Endothelial cell of umbilical vein (primary cell): ENCODE results near the gene A3GALT2. TPM values are rescaled to one million over a fixed set of nuclear protein-coding genes. Genes with fewer than 3 reads are reported as not detected.

Source experiments
- BruUV-seq: library from RNA; stranded (reverse); fragments of 400-500 nt; replicated peaks from 2 replicates; lab custom pipeline; 2021; lab: Mats Ljungman, UMichigan
- CTCF ChIA-PET: fragments of 300-600, 350-600 bp; sonication (Branson Sonifier 250); formaldehyde crosslinking; loops from one replicate; lab custom pipeline; 2021; ENCODE audit warnings: antibody characterized with exemption, inconsistent platforms; lab: Charles Lee
- POLR2A ChIA-PET: fragments of 300-600, 350-600 bp; sonication (Branson Sonifier 250); formaldehyde crosslinking; loops from one replicate; lab custom pipeline; 2021; ENCODE audit warnings: antibody characterized with exemption, inconsistent platforms; lab: Charles Lee
- DNase-seq: peaks from one replicate; pipeline ENCODE4 v3.0.0-alpha.2; 2011; ENCODE audit warnings: low read depth, low spot score
- FAIRE-seq: peaks from 2 replicates; lab custom pipeline; 2011; peaks lifted over from hg19 to GRCh38; lab: Jason Lieb, UNC
- H2AFZ ChIP-seq: 2 replicates; pipeline ENCODE4 v1.6.0; 2012; ENCODE audit warnings: low read depth, low read length, control low read depth, inconsistent platforms
- H3K27ac ChIP-seq: 2 replicates; pipeline ENCODE4 v1.5.1; 2011; ENCODE audit warnings: low read depth, mild to moderate bottlenecking, control low read depth, low read length, moderate library complexity; ENCODE audit not compliant: insufficient read depth
- H3K27me3 ChIP-seq, 2 experiments: 2 replicates each; pipeline versions ENCODE4 v1.6.0 to v1.6.1; 2011; ENCODE audit warnings: low read length in 2 of 2, mixed read lengths in 1 of 2; ENCODE audit not compliant: control insufficient read depth in 2 of 2, insufficient read depth in 2 of 2
- H3K36me3 ChIP-seq, 2 experiments: 2 replicates in 1 of 2; 3 replicates in 1 of 2; pipeline ENCODE4 v1.5.1; 2011; ENCODE audit warnings: low read length in 2 of 2, mild to moderate bottlenecking in 1 of 2, moderate library complexity in 1 of 2; ENCODE audit not compliant: control insufficient read depth in 2 of 2, insufficient read depth in 2 of 2; ENCODE audit errors: extremely low read depth in 1 of 2
- H3K4me1 ChIP-seq: 3 replicates; pipeline ENCODE4 v1.5.1; 2011; ENCODE audit warnings: mild to moderate bottlenecking, low read length; ENCODE audit not compliant: control insufficient read depth, insufficient read depth; ENCODE audit errors: extremely low read depth
- H3K4me2 ChIP-seq: 2 replicates; pipeline ENCODE4 v1.6.1; 2011; ENCODE audit warnings: low read length, control low read depth, mixed read lengths; ENCODE audit not compliant: insufficient read depth
- H3K4me3 ChIP-seq, 3 experiments: fragments of 200-600 bp in 1 of 3; sonication (generic), shearing (Covaris generic) in 1 of 3; replicated peaks in 1 of 3; 2 replicates each; pipeline ENCODE4 v1.5.1; 2011 to 2016; ENCODE audit warnings: control low read depth in 3 of 3, low read length in 3 of 3, mild to moderate bottlenecking in 2 of 3, inconsistent platforms in 1 of 3, low read depth in 1 of 3, moderate library complexity in 1 of 3; ENCODE audit not compliant: insufficient read depth in 1 of 3
- H3K79me2 ChIP-seq: 2 replicates; pipeline ENCODE4 v1.6.0; 2012; ENCODE audit warnings: low read length, inconsistent platforms; ENCODE audit not compliant: control insufficient read depth, insufficient read depth
- H3K9ac ChIP-seq: replicated peaks from 2 replicates; pipeline ENCODE3; 2011; ENCODE audit warnings: low read length, control low read depth; ENCODE audit not compliant: insufficient read depth; ENCODE audit errors: extremely low read depth
- H3K9me1 ChIP-seq: replicated peaks from 3 replicates; pipeline ENCODE4 v1.6.0; 2011; ENCODE audit warnings: mild to moderate bottlenecking, low read length; ENCODE audit not compliant: control insufficient read depth, insufficient read depth; ENCODE audit errors: extremely low read depth
- H3K9me3 ChIP-seq: replicated peaks from 2 replicates; pipeline ENCODE4 v1.5.1; 2012; ENCODE audit warnings: low read length, inconsistent platforms; ENCODE audit not compliant: control insufficient read depth, insufficient read depth
- H4K20me1 ChIP-seq: replicated peaks from 2 replicates; pipeline ENCODE3; 2011; ENCODE audit warnings: mild to moderate bottlenecking, low read length; ENCODE audit not compliant: control insufficient read depth, insufficient read depth; ENCODE audit errors: extremely low read depth
- CTCF ChIP-seq, 2 donors: IDR thresholded peaks; 1 replicate in 1 of 2; 2 replicates in 1 of 2; pipeline ENCODE4 v1.5.1; 2011; ENCODE audit warnings: low read length in 2 of 2, mild to moderate bottlenecking in 2 of 2, moderate library complexity in 2 of 2, control low read depth in 1 of 2, inconsistent platforms in 1 of 2, low read depth in 1 of 2; ENCODE audit not compliant: insufficient read depth in 1 of 2; ENCODE audit errors: extremely low read depth in 1 of 2
- EZH2 ChIP-seq: IDR thresholded peaks from 2 replicates; pipeline ENCODE4 v1.6.1; 2012; ENCODE audit warnings: borderline replicate concordance, low read depth, mild to moderate bottlenecking, moderate library complexity, low read length, inconsistent platforms; ENCODE audit not compliant: severe bottlenecking
- FOS ChIP-seq: IDR thresholded peaks from 2 replicates; pipeline ENCODE4 v1.6.1; 2011; ENCODE audit warnings: mild to moderate bottlenecking, low read length, moderate library complexity, borderline replicate concordance; ENCODE audit not compliant: insufficient read depth
- GATA2 ChIP-seq: IDR thresholded peaks from 2 replicates; pipeline ENCODE4 v1.7.0; 2011; ENCODE audit warnings: low read depth, mild to moderate bottlenecking, moderate library complexity, mixed read lengths, low read length; ENCODE audit not compliant: insufficient read length, insufficient read depth
- JUN ChIP-seq: IDR thresholded peaks from 2 replicates; pipeline ENCODE4 v1.6.1; 2011; ENCODE audit warnings: borderline replicate concordance, low read depth; ENCODE audit not compliant: insufficient read length, insufficient read depth
- MAX ChIP-seq: IDR thresholded peaks from 2 replicates; pipeline ENCODE4 v1.6.1; 2011; ENCODE audit not compliant: insufficient read depth, insufficient read length
- MYC ChIP-seq: IDR thresholded peaks from one replicate; pipeline ENCODE4 v1.6.1; 2011; ENCODE audit warnings: mild to moderate bottlenecking, low read depth, low read length
- POLR2A ChIP-seq: IDR thresholded peaks from 2 replicates; pipeline ENCODE4 v1.6.1; 2012; ENCODE audit warnings: low read depth, mild to moderate bottlenecking, control low read depth, low read length
- POLR2AphosphoS5 ChIP-seq: IDR thresholded peaks from 2 replicates; pipeline ENCODE4 v1.6.1; 2012; ENCODE audit warnings: low read depth, mild to moderate bottlenecking, control low read depth, low read length, moderate library complexity; ENCODE audit not compliant: insufficient read depth
- dilution Hi-C: fragments of 300-500 bp; cut with MboI; formaldehyde crosslinking; loops from one replicate; pipeline ENCODE4 v1.15.0; 2019; ENCODE audit warnings: low sequenced_read_pairs; ENCODE audit not compliant: extremely low pct_ligation_motif_present
- intact Hi-C: fragments of 100-400 bp; cut with micrococcal nuclease; formaldehyde crosslinking; loops from one replicate; pipeline ENCODE4 v1.10.0; 2022
- polyA plus RNA-seq, 4 experiments: library from polyadenylated mRNA; depleted of rRNA in 3 of 4; stranded (reverse) in 3 of 4; unstranded in 1 of 4; fragments of >200 nt; gene quantifications; 2 replicates each; pipeline versions ENCODE4 v1.2.1 to v1.2.3, GENCODE V29; 2011 to 2012; ENCODE audit warnings: missing spikeins in 1 of 4
- total RNA-seq: library from RNA; stranded (reverse); gene quantifications from 2 replicates; pipeline ENCODE4 v1.2.3, GENCODE V29; 2021

The A3GALT2 gene
- total and polyA plus RNA-seq, 2 donors (not counting 3 experiments of a cell fraction or from before 2014, with no cell fraction given), result not detected

- Histone ChIP-seq H3K4me2 (no peak overlapping the region), H3K79me2 (peaks cover 2% of the 10 kb centered on the region), H3K27ac (no peak overlapping the region), H3K9ac (no peak overlapping the region), H3K9me1 (no peaks in the 10 kb centered on the region), H3K36me3 (peaks cover 46 to 82% of the 10 kb centered on the region in 2 experiments), H2AFZ (no peak overlapping the region), H3K27me3 (no peaks in the 10 kb centered on the region), H3K9me3 (no peaks in the 10 kb centered on the region), H3K4me3 (no peak overlapping the region), H3K4me1 (no peaks in the 10 kb centered on the region), H4K20me1 (no peaks in the 10 kb centered on the region)
- TF ChIP-seq CTCF (IDR thresholded peaks at IDR 0.05; ENCODE audit: extremely low read depth in 1 of 2, insufficient read depth in 1 of 2, low read depth in 1 of 2, low read length in 2 of 2), result no peak
- no peak for TF ChIP-seq MYC
- no peak for TF ChIP-seq POLR2A
- TF ChIP-seq EZH2, result no peak
- no peak for TF ChIP-seq GATA2
- TF ChIP-seq FOS, result no peak
- TF ChIP-seq MAX, result no peak
- TF ChIP-seq POLR2AphosphoS5, result no peak
- no peak for TF ChIP-seq JUN
- CTCF ChIA-PET, result interaction anchor here (1.7 kb wide), 1 partner anchor 31 kb away, joined by 5 read pairs; no protein-coding TSS in a partner anchor
- DNase-seq (no peak), FAIRE-seq (no peak)
- intact Hi-C loops (no loop called here), dilution Hi-C loops (no loop called here)
- BruUV-seq, result no TSS peak
- POLR2A ChIA-PET, result interaction anchor here (0.6 kb wide), 1 partner anchor 18 kb away, joined by 3 read pairs; no protein-coding TSS in a partner anchor
These were observed 5.9 kb upstream of the A3GALT2 start for GRCh38 chr1:33326785-33327184.
